Spleen (tissue), 11 donors: ENCODE measurements around the gene PDZK1IP1. TPM values are rescaled to one million over a fixed set of nuclear protein-coding genes. Genes with fewer than 3 reads are reported as not detected.

Source experiments
- DNase-seq: peaks from one replicate; pipeline ENCODE4 v3.0.0-alpha.2; 2020
- H3K27ac ChIP-seq, 8 donors: fragments of 200-600 bp; sonication (generic) in 7 of 8; 1 replicate in 4 of 8; 2 replicates in 4 of 8; pipeline versions ENCODE4 v1.5.0 to v1.8.0; 2016 to 2021; ENCODE audit warnings: inconsistent platforms in 4 of 8, mild to moderate bottlenecking in 4 of 8, moderate library complexity in 1 of 8
- H3K27me3 ChIP-seq, 7 donors: fragments of 200-600 bp; sonication (generic) in 6 of 7; replicated peaks in 1 of 7; 1 replicate in 4 of 7; 2 replicates in 3 of 7; pipeline versions ENCODE4 v1.5.0 to v1.8.0; 2016 to 2021; ENCODE audit warnings: inconsistent platforms in 3 of 7, mild to moderate bottlenecking in 1 of 7
- H3K36me3 ChIP-seq, 6 donors: fragments of 200-600 bp; sonication (generic) in 5 of 6; 1 replicate in 4 of 6; 2 replicates in 2 of 6; pipeline versions ENCODE4 v1.5.0 to v1.8.0; 2016 to 2021; ENCODE audit warnings: inconsistent platforms in 2 of 6
- H3K4me1 ChIP-seq, 6 donors: fragments of 200-600 bp; sonication (generic) in 5 of 6; 1 replicate in 3 of 6; 2 replicates in 3 of 6; pipeline versions ENCODE4 v1.5.0 to v1.8.0; 2016 to 2021; ENCODE audit warnings: inconsistent platforms in 3 of 6
- H3K4me3 ChIP-seq, 8 donors: fragments of 200-600 bp; sonication (generic) in 7 of 8; 1 replicate in 4 of 8; 2 replicates in 4 of 8; pipeline versions ENCODE4 v1.5.0 to v1.8.0; 2016 to 2021; ENCODE audit warnings: inconsistent platforms in 4 of 8, mild to moderate bottlenecking in 4 of 8, moderate library complexity in 2 of 8
- H3K9me3 ChIP-seq, 8 donors: fragments of 200-600 bp; sonication (generic) in 7 of 8; 1 replicate in 4 of 8; 2 replicates in 4 of 8; pipeline versions ENCODE4 v1.5.0 to v1.8.0; 2016 to 2021; ENCODE audit warnings: inconsistent platforms in 4 of 8
- CTCF ChIP-seq, 11 experiments: fragments of 200-600 bp in 7 of 11; fragments of 450-650 bp in 4 of 11; sonication (generic) in 4 of 11; IDR thresholded peaks in 8 of 11; conservative IDR thresholded peaks in 3 of 11; 1 replicate in 7 of 11; 2 replicates in 4 of 11; pipeline versions ENCODE4 v1.4.0 to v1.8.0; 2016 to 2021; ENCODE audit warnings: antibody characterized with exemption in 11 of 11, inconsistent platforms in 4 of 11, mild to moderate bottlenecking in 1 of 11
- POLR2A ChIP-seq, 3 donors: fragments of 450-650 bp; IDR thresholded peaks; one replicate each; pipeline ENCODE4 v1.5.1; 2017; ENCODE audit warnings: antibody characterized with exemption in 3 of 3, mild to moderate bottlenecking in 1 of 3
- POLR2AphosphoS5 ChIP-seq, 3 donors: sonication (generic); formaldehyde crosslinking; IDR thresholded peaks; one replicate each; pipeline ENCODE4 v1.5.1; 2017; ENCODE audit warnings: antibody characterized with exemption in 3 of 3
- WGBS, 5 donors: extraction: QIAGEN DNeasy Blood & Tissue Kit in 3 of 5; methylation state at CpG; one replicate each; pipeline versions ENCODE4 v1.1.5 to v1.1.7; 2013 to 2018; 5-methylcytosine and 5-hydroxymethylcytosine counted together
- intact Hi-C: fragments of 100-400 bp; cut with DNase I; formaldehyde crosslinking; loops from one replicate; pipeline ENCODE4 v1.15.0; 2023; ENCODE audit warnings: low total_unique reads
- polyA plus RNA-seq, 3 donors: library from polyadenylated mRNA; stranded (reverse); fragments of 200-250 nt; gene quantifications; one replicate each; pipeline ENCODE4 v1.2.1, GENCODE V29; 2013
- total RNA-seq, 7 donors: library from RNA; depleted of rRNA in 3 of 7; stranded (reverse); fragments of >200 nt in 3 of 7; fragmentation: NEBNext Ultra II Directional in 4 of 7; extraction: Animal tissue kit (Norgen Biotek cat#: 25700) in 4 of 7; gene quantifications; one replicate each; pipeline versions ENCODE4 v1.1.0 to v1.2.1, GENCODE V29; 2016 to 2021
- donor health status: healthy with polysubstance abuse.
- donor health status: DM: no; HTN: no; CAD: no; lungs with moderate emphysema.
- donor health status: DM: no; HTN: no; CAD: no.
- donor health status: Bipolar disorder and iron deficiency.
- donor health status: healthy.
- donor health status: DM: no; HTN: no; CAD: no.
- donor health status: DM: yes; HTN: yes; CAD: no.

PDZK1IP1 gene
- total and polyA plus RNA-seq, 10 donors = 0.22 to 11.0 (median 3.6) TPM

- Histone ChIP-seq H3K27me3 (peaks cover 0 to 7% (median 0%) of the 10 kb centered on the region in 7 donors), H3K4me3 (no peak overlapping the region), H3K27ac (no peak overlapping the region), H3K36me3 (no peaks in the 10 kb centered on the region), H3K9me3 (no peaks in the 10 kb centered on the region), H3K4me1 (peaks cover 0 to 30% (median 11%) of the 10 kb centered on the region in 6 donors)
- 9 to 19% (median 15%) methylated on average over 10 of the region's 10 CpGs for WGBS, 5 donors
- TF ChIP-seq POLR2AphosphoS5 (IDR thresholded peaks at IDR 0.05) = peak in 2 of 3 donors; percentile 27 to 66
- TF ChIP-seq POLR2A (IDR thresholded peaks at IDR 0.05) = no peak
- peak; percentile 85 to 96 (median 94) for TF ChIP-seq CTCF (IDR thresholded peaks at IDR 0.05 in 8 of 11, conservative IDR thresholded peaks at IDR 0.05 in 3 of 11)
- intact Hi-C loops = loop anchor here (5.0 to 10.0 kb wide), 2 partner anchors 70 to 232 kb away; no protein-coding TSS in a partner anchor
- peak; percentile 90 for DNase-seq
Observed at GRCh38 chr1:47192458-47193384, 2.9 kb upstream of the PDZK1IP1 start.

- WGBS, 5 donors = 71 to 89% (median 83%) methylated on average over 3 to 4 of the region's 4 CpGs
Observed at GRCh38 chr1:47191940-47192457, 2.2 kb upstream of the PDZK1IP1 start.

GRCh38 chr1:47190857-47191256, 1.0 kb upstream of the PDZK1IP1 start:
- Histone ChIP-seq H3K4me1 (peaks cover 0 to 30% (median 11%) of the 10 kb centered on the region in 6 donors), H3K36me3 (no peaks in the 10 kb centered on the region), H3K4me3 (no peak overlapping the region), H3K27me3 (no peaks in the 10 kb centered on the region), H3K9me3 (no peaks in the 10 kb centered on the region), H3K27ac (peak overlapping the region in 1 of 8 donors; percentile 54)
- intact Hi-C loops = loop anchor here (5.0 to 10.0 kb wide), 2 partner anchors 71 to 234 kb away; no protein-coding TSS in a partner anchor
- WGBS, 5 donors = 89 to 99% (median 92%) methylated on average over 6 of the region's 6 CpGs
- DNase-seq = peak; percentile 29
- TF ChIP-seq POLR2A (IDR thresholded peaks at IDR 0.05) (no peak), POLR2AphosphoS5 (IDR thresholded peaks at IDR 0.05) (no peak), CTCF (IDR thresholded peaks at IDR 0.05 in 8 of 11, conservative IDR thresholded peaks at IDR 0.05 in 3 of 11) (no peak)

More at GRCh38 chr1:47191940-47192457, 2.2 kb upstream of the PDZK1IP1 start:
- Histone ChIP-seq H3K4me1 (peaks cover 0 to 30% (median 11%) of the 10 kb centered on the region in 6 donors), H3K4me3 (no peak overlapping the region), H3K9me3 (no peaks in the 10 kb centered on the region), H3K27me3 (peaks cover 0 to 7% (median 0%) of the 10 kb centered on the region in 7 donors), H3K36me3 (no peaks in the 10 kb centered on the region), H3K27ac (peak overlapping the region in 4 of 8 donors; percentile 11 to 27 (median 15))
- intact Hi-C loops = loop anchor here (5.0 to 10.0 kb wide), 2 partner anchors 70 to 233 kb away; no protein-coding TSS in a partner anchor
- DNase-seq = peak; percentile 30
- no peak for TF ChIP-seq POLR2A (IDR thresholded peaks at IDR 0.05)
- no peak for TF ChIP-seq CTCF (IDR thresholded peaks at IDR 0.05 in 8 of 11, conservative IDR thresholded peaks at IDR 0.05 in 3 of 11)
- no peak for TF ChIP-seq POLR2AphosphoS5 (IDR thresholded peaks at IDR 0.05)
